ENCODE measurements around the gene PDCD11.

DNA sequence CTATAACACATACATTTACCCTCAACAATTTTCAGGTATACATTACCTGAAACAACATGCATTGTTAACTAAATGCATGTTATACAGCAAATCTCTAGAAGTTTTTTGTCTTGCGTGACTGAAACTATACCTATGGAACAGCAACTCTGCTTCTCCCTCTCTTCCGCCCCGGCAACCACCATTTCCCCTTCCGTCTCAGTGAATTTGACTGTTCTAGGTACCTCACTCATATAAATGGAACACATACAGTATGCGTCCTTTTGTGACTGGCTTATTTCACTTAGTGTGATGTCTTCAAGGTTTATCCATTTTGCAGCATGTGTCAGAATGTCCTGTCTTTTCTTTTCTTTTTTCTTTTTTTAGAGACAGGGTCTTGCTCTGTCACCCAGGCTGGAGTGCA lies 33.2 kb downstream of the PDCD11 start:
- TF ChIP-seq, protein P1, sequence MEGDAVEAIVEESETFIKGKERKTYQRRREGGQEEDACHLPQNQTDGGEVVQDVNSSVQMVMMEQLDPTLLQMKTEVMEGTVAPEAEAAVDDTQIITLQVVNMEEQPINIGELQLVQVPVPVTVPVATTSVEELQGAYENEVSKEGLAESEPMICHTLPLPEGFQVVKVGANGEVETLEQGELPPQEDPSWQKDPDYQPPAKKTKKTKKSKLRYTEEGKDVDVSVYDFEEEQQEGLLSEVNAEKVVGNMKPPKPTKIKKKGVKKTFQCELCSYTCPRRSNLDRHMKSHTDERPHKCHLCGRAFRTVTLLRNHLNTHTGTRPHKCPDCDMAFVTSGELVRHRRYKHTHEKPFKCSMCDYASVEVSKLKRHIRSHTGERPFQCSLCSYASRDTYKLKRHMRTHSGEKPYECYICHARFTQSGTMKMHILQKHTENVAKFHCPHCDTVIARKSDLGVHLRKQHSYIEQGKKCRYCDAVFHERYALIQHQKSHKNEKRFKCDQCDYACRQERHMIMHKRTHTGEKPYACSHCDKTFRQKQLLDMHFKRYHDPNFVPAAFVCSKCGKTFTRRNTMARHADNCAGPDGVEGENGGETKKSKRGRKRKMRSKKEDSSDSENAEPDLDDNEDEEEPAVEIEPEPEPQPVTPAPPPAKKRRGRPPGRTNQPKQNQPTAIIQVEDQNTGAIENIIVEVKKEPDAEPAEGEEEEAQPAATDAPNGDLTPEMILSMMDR (IDR thresholded peaks at IDR 0.05; ENCODE audit: insufficient read depth, low read length), result no peak
- TF ChIP-seq GABPA (IDR thresholded peaks at IDR 0.05; ENCODE audit: low read depth), result no peak
- TF ChIP-seq POLR2AphosphoS5 (IDR thresholded peaks at IDR 0.05; ENCODE audit: low read depth), result no peak

Data from HL-60 (cell line).